Liver (tissue), 9 donors: Measurements from ENCODE around the gene SHF. TPM values are rescaled to one million over a fixed set of nuclear protein-coding genes. Genes with fewer than 3 reads are reported as not detected.

Experiments
- DNase-seq: peaks from one replicate; pipeline ENCODE4 v3.0.0-alpha.2; 2017; ENCODE audit warnings: low spot score
- H3K27ac ChIP-seq, 2 donors: one replicate each; pipeline ENCODE4 v1.7.0; 2013; ENCODE audit warnings: inconsistent platforms in 2 of 2, low read length in 2 of 2, control low read depth in 1 of 2, low read depth in 1 of 2, mild to moderate bottlenecking in 1 of 2
- H3K27me3 ChIP-seq, 4 donors: one replicate each; pipeline versions ENCODE4 v1.6.1 to v1.7.0; 2013; ENCODE audit warnings: low read length in 3 of 4, inconsistent platforms in 1 of 4, mild to moderate bottlenecking in 1 of 4, moderate library complexity in 1 of 4; ENCODE audit not compliant: control insufficient read depth in 4 of 4, insufficient read depth in 4 of 4
- H3K36me3 ChIP-seq, 4 donors: one replicate each; pipeline versions ENCODE4 v1.6.1 to v1.7.0; 2013; ENCODE audit warnings: low read length in 3 of 4, mild to moderate bottlenecking in 3 of 4, low read depth in 1 of 4, moderate library complexity in 1 of 4; ENCODE audit not compliant: control insufficient read depth in 4 of 4, insufficient read depth in 3 of 4
- H3K4me1 ChIP-seq, 4 donors: one replicate each; pipeline versions ENCODE4 v1.6.1 to v1.7.0; 2013; ENCODE audit warnings: low read length in 3 of 4, mild to moderate bottlenecking in 3 of 4, moderate library complexity in 1 of 4; ENCODE audit not compliant: control insufficient read depth in 4 of 4, insufficient read depth in 4 of 4
- H3K4me3 ChIP-seq, 3 donors: one replicate each; pipeline versions ENCODE4 v1.6.1 to v1.7.0; 2013; ENCODE audit warnings: low read length in 3 of 3, control low read depth in 1 of 3, low read depth in 1 of 3, mild to moderate bottlenecking in 1 of 3
- H3K9ac ChIP-seq, 2 donors: one replicate each; pipeline ENCODE4 v1.7.0; 2013; ENCODE audit warnings: low read length in 2 of 2, mild to moderate bottlenecking in 2 of 2, moderate library complexity in 2 of 2, control low read depth in 1 of 2, low read depth in 1 of 2
- H3K9me3 ChIP-seq, 4 donors: one replicate each; pipeline versions ENCODE4 v1.6.1 to v1.7.0; 2013; ENCODE audit warnings: low read length in 3 of 4; ENCODE audit not compliant: control insufficient read depth in 4 of 4
- ATF3 ChIP-seq: IDR thresholded peaks from 2 replicates; pipeline ENCODE4 v1.6.1; 2016; ENCODE audit warnings: antibody characterized with exemption
- CTCF ChIP-seq: fragments of 150-350 bp; IDR thresholded peaks from 2 replicates; pipeline ENCODE4 v1.5.1; 2017; ENCODE audit warnings: improper control_type of control experiment, low read depth, low read length; ENCODE audit not compliant: missing input control
- FOXA1 ChIP-seq: IDR thresholded peaks from 2 replicates; pipeline ENCODE4 v1.6.1; 2016; ENCODE audit warnings: antibody characterized with exemption
- GABPA ChIP-seq, 2 donors: IDR thresholded peaks in 1 of 2; conservative IDR thresholded peaks in 1 of 2; 2 replicates each; pipeline ENCODE4 v1.6.1; 2016; ENCODE audit warnings: antibody characterized with exemption in 2 of 2, mild to moderate bottlenecking in 1 of 2, moderate library complexity in 1 of 2
- HNF4A ChIP-seq, 2 donors: conservative IDR thresholded peaks; 2 replicates each; pipeline ENCODE4 v1.6.1; 2016; ENCODE audit warnings: antibody characterized with exemption in 2 of 2, mild to moderate bottlenecking in 2 of 2
- HNF4G ChIP-seq: IDR thresholded peaks from 2 replicates; pipeline ENCODE4 v1.6.1; 2016; ENCODE audit warnings: antibody characterized with exemption
- JUND ChIP-seq, 2 donors: IDR thresholded peaks; 2 replicates each; pipeline ENCODE4 v1.6.1; 2016; ENCODE audit warnings: antibody characterized with exemption in 2 of 2
- MAX ChIP-seq: IDR thresholded peaks from 2 replicates; pipeline ENCODE4 v1.6.1; 2016; ENCODE audit warnings: antibody characterized with exemption
- NR2F2 ChIP-seq: IDR thresholded peaks from 2 replicates; pipeline ENCODE4 v1.6.1; 2016; ENCODE audit warnings: antibody characterized with exemption
- RAD21 ChIP-seq, 2 donors: IDR thresholded peaks; 2 replicates each; pipeline ENCODE4 v1.6.1; 2016; ENCODE audit warnings: antibody characterized with exemption in 2 of 2, mild to moderate bottlenecking in 2 of 2
- RXRA ChIP-seq, 2 donors: IDR thresholded peaks; 2 replicates each; pipeline ENCODE4 v1.6.1; 2017 to 2018; ENCODE audit warnings: antibody characterized with exemption in 2 of 2, mild to moderate bottlenecking in 1 of 2
- SP1 ChIP-seq: IDR thresholded peaks from 2 replicates; pipeline ENCODE4 v1.6.1; 2018; ENCODE audit warnings: antibody characterized with exemption, mild to moderate bottlenecking
- TAF1 ChIP-seq: conservative IDR thresholded peaks from 2 replicates; pipeline ENCODE4 v1.6.1; 2016; ENCODE audit warnings: antibody characterized with exemption, mild to moderate bottlenecking
- YY1 ChIP-seq: IDR thresholded peaks from 2 replicates; pipeline ENCODE4 v1.6.1; 2016; ENCODE audit warnings: antibody characterized with exemption, mild to moderate bottlenecking
- ZBTB33 ChIP-seq: IDR thresholded peaks from 2 replicates; pipeline ENCODE4 v1.6.1; 2016; ENCODE audit warnings: antibody characterized with exemption
- WGBS: extraction: QIAGEN DNeasy Blood & Tissue Kit; methylation state at CpG from one replicate; pipeline ENCODE4 v1.1.7; 2013; 5-methylcytosine and 5-hydroxymethylcytosine counted together
- polyA plus RNA-seq, 2 donors: library from polyadenylated mRNA; stranded (reverse) in 1 of 2; unstranded in 1 of 2; fragments of 200-250 nt in 1 of 2; fragments of >200 nt in 1 of 2; fragmentation: Nextera tagmentation in 1 of 2; extraction: Ambion mirVana in 1 of 2; gene quantifications; one replicate each; pipeline versions ENCODE4 v1.2.1 to v1.2.3, GENCODE V29; 2013 to 2015
- total RNA-seq, 2 donors: library from RNA; depleted of rRNA; stranded (reverse); fragments of >200 nt; gene quantifications; one replicate each; pipeline ENCODE4 v1.2.3, GENCODE V29; 2014
- donor health status: healthy.
- donor health status: healthy.
- donor health status: healthy.
- donor health status: healthy.
- donor health status: healthy.

Gene SHF
- total and polyA plus RNA-seq, 4 donors: 4.7 to 15.7 (median 10.1) TPM

GRCh38 chr15:45187578-45187893, 230 bp downstream of the SHF start (continued):
- TF ChIP-seq ZBTB33 (no peak), TAF1 (no peak), JUND (IDR thresholded peaks at IDR 0.05) (no peak), FOXA1 (no peak), HNF4G (no peak), HNF4A (conservative IDR thresholded peaks at IDR 0.05) (no peak), NR2F2 (no peak), ATF3 (no peak), YY1 (no peak)

- Histone ChIP-seq H3K36me3 (no peaks in the 10 kb centered on the region), H3K4me3 (peak overlapping the region; percentile 27 to 88 (median 62)), H3K9ac (peak overlapping the region in 1 of 2 donors; percentile 40), H3K4me1 (peaks cover 20 to 47% (median 30%) of the 10 kb centered on the region in 4 donors), H3K9me3 (no peaks in the 10 kb centered on the region), H3K27ac (peak overlapping the region; percentile 37 to 66), H3K27me3 (no peaks in the 10 kb centered on the region)
- 8% methylated on average over 42 of the region's 42 CpGs for WGBS
- DNase-seq: no peak
- TF ChIP-seq RAD21 (IDR thresholded peaks at IDR 0.05) (peak in 1 of 2 donors; percentile 5), RXRA (IDR thresholded peaks at IDR 0.05) (peak; percentile 53 to 74), MAX (no peak), HNF4A (conservative IDR thresholded peaks at IDR 0.05) (peak; percentile 50 to 77), CTCF (no peak), JUND (IDR thresholded peaks at IDR 0.05) (no peak), FOXA1 (no peak), NR2F2 (peak; percentile 87), ATF3 (no peak), GABPA (IDR thresholded peaks at IDR 0.05 in 1 of 2, conservative IDR thresholded peaks at IDR 0.05 in 1 of 2) (no peak), SP1 (peak; percentile 39)
Observed at GRCh38 chr15:45186771-45187577, 792 bp downstream of the SHF start.
